GM10248 (cell line): Measurements from ENCODE around the gene FOXR1.

Source experiments
- CTCF ChIA-PET: fragments of 300-600 bp; sonication (Branson Sonifier 250); formaldehyde crosslinking; extraction: SDS; loops from one replicate; lab custom pipeline; 2021; ENCODE audit warnings: antibody characterized with exemption; lab: Yijun Ruan, JAX
- POLR2A ChIA-PET: fragments of 350-650 bp; sonication (Branson Sonifier 250); formaldehyde crosslinking; extraction: SDS; loops from one replicate; lab custom pipeline; 2020; ENCODE audit warnings: antibody characterized with exemption; lab: Yijun Ruan, JAX
- DNase-seq: peaks from one replicate; pipeline ENCODE4 v3.0.0; 2012; ENCODE audit errors: extremely low spot score
- TF ChIP-seq, protein P1 (sequence below): IDR thresholded peaks from 2 replicates; pipeline ENCODE4 v1.5.1; 2012; ENCODE audit warnings: mild to moderate bottlenecking, low read depth; ENCODE audit errors: extremely low read depth, missing control alignments, control extremely low read depth

FOXR1 gene, protein sequence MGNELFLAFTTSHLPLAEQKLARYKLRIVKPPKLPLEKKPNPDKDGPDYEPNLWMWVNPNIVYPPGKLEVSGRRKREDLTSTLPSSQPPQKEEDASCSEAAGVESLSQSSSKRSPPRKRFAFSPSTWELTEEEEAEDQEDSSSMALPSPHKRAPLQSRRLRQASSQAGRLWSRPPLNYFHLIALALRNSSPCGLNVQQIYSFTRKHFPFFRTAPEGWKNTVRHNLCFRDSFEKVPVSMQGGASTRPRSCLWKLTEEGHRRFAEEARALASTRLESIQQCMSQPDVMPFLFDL

DNA sequence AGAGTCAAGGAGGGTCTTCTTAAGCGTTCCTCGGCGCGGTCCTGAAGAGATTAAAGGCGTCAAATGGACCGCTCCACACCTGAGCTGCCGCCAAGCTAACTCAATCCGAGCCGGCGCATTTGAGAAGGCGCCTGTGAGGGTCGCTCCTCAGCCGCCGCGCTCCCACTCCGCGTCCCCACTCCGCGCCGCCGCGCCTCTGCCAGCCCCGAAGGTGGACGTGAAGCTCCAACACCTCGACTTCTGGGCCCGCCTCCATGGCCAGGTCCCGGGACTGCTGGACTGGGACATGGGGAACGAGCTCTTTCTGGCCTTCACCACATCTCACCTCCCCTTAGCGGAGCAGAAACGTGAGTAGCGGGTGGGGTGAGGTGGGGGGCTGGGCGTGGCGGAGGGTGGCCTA lies at the start of gene FOXR1:
Gene FOXR1 (plus strand): TSS at position 116 of the 400 bp plus-strand sequence. CDS start 171 bp downstream, at position 287.
- TF ChIP-seq, protein P1, sequence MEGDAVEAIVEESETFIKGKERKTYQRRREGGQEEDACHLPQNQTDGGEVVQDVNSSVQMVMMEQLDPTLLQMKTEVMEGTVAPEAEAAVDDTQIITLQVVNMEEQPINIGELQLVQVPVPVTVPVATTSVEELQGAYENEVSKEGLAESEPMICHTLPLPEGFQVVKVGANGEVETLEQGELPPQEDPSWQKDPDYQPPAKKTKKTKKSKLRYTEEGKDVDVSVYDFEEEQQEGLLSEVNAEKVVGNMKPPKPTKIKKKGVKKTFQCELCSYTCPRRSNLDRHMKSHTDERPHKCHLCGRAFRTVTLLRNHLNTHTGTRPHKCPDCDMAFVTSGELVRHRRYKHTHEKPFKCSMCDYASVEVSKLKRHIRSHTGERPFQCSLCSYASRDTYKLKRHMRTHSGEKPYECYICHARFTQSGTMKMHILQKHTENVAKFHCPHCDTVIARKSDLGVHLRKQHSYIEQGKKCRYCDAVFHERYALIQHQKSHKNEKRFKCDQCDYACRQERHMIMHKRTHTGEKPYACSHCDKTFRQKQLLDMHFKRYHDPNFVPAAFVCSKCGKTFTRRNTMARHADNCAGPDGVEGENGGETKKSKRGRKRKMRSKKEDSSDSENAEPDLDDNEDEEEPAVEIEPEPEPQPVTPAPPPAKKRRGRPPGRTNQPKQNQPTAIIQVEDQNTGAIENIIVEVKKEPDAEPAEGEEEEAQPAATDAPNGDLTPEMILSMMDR, result no peak
- no peak for DNase-seq
- ChIA-PET POLR2A (interaction anchor here (0.6 kb wide), 1 partner anchor 135 kb away, joined by 3 read pairs; the partner anchor contains the start of gene C2CD2L), CTCF (no interaction called here)

DNA sequence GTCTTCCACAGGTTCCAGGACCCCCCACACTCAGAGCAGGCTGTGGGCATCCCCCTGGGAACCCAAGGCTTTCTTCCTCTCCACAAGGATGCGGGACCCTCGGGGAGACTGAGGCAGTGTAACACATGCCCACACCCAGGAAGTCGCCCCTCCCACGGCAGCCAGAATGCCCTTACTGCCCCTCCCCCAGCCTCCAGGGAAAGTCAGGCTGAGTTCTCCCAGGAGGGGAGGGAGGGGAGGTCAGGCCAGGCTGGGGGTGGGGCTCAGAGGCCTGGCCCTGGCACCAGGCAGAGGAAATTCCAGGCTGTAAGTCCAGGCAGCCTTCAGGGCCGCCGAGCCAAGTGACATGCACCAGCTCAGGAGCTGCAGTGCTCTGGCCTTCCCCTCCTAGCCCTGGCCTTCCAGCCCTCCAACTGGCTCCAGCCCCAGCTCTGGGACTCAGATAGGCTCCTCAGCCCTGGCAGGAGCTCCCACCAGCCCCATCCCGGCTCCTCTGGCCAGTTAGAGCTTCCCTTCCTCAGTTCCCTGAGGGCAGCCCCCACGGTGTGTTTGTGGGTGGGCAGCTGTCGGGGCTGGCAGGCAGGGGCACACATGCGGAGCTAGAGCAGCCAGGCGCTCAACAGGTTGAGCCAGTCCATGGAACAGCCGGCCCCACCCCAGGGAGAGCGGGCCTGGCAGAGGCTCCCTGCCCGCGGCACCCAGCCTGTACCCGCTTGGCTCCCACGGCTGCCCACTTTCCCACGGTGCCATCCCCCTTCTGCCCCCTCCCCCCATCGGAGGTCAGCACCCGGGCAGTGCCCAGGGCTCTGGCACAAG lies 49.4 kb upstream of the FOXR1 start:
- TF ChIP-seq, protein P1, result no peak
- CTCF ChIA-PET, result interaction anchor here (0.9 to 3.6 kb wide), 4 partner anchors 8 to 131 kb away, joined by 3 to 53 read pairs (median 4); partner anchors contain the start of gene DDX6
- POLR2A ChIA-PET, result interaction anchor here (0.6 kb wide), 1 partner anchor 222 kb away, joined by 3 read pairs; no protein-coding TSS in a partner anchor
- no peak for DNase-seq

DNA sequence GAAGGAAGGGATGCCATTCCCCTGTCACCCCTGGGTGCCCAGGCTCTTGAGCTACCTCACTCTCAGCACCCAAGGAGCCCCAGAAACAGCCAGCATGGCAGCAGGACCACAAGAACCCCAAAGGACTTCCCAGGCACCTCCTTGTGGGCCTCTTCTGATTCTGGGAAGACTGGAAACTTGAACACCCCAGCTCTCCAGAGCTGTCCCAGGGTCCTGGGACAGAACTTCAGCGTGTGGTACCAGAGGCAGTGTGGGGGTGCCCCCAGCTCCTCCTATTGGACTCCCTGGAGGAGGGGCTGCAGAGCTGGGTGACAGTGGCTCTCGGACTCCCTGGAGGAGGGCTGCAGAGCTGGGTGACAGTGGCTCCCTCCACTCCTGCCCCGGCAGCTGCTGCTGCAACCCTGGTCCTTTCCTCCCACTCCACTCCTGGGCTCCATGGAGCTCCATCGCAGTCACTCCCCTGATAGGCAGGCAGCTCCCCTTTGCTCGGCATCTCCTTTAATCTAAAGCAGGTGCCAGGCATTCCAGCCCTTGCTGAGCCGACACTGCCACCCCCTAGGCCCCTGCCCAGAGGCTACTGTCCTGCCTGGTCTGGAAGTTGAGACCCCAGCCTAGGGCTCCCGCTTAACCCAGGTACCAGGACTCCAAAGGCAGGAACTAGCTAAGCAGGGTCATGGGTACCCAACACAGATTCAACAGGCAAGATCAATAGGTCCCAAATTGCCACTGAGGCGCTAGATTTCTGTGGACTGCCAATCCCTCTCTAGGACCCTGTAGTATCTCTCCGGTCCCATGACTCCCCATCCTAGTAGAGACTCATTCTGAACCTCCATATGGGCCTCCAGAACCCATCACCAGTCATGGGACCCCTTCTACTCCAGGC lies 48.6 kb upstream of the FOXR1 start:
- TF ChIP-seq, protein P1, result no peak
- ChIA-PET CTCF (interaction anchor here (1.0 to 3.6 kb wide), 4 partner anchors 13 to 234 kb away, joined by 3 to 53 read pairs (median 5); partner anchors contain the start of gene DDX6), POLR2A (interaction anchor here (1.9 kb wide), 1 partner anchor 172 kb away, joined by 5 read pairs; a partner anchor contains a TSS)
- no peak for DNase-seq

DNA sequence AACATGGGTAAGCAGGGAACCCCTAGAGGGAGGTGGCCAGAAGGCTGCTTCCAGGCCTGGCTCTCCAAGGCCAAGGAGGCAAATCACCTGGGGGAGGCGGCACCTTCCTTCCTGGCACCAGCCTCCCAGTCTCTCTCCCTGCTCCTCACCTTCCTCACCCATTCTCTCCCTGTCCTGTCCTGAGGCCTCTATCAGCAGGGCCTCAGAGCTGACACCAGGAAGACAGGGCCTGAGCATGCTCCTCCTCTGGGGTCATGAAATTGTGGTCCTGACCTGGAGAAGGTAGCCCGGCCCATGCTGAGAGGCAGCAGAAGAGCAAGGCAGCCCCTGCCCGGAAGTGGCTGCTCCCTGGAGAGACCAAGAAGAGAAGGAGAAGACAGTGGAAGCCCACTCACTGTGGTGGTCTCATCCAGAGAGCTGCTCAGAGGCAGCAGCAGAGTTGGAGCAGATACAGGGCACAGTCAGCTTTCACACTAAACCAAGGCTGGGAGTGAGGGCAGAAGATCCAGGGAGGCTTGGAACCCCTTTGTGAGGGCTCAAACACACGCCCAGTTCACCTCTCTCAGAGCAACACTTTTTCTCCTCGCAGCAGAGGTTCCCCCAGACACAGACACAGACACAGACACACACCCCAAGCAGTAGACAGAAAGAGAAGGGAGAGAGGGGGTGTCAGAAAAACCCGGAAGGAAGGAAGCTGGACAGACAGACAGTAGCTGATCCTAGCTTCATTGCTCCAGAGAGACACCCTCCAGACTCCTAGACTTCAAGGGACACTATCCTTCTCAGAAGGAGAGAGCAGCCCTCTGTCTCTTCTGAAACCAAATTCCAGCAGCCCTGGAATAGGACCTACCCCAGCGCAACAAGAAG lies 47.6 kb upstream of the FOXR1 start:
- TF ChIP-seq, protein P1, result no peak
- CTCF ChIA-PET, result interaction anchor here (1.0 to 3.6 kb wide), 5 partner anchors 12 to 235 kb away, joined by 3 to 53 read pairs (median 4); partner anchors contain the start of gene DDX6
- POLR2A ChIA-PET, result interaction anchor here (1.9 kb wide), 1 partner anchor 171 kb away, joined by 5 read pairs; a partner anchor contains a TSS
- no peak for DNase-seq
